NCI-H226 (cell line): ENCODE measurements around the gene GJC2.
"Not testable (repeated sequence)": the region's sequence is repeated elsewhere in the genome, so short reads cannot be mapped to it uniquely, and the experiment has no call there.

ENCODE experiments used
- DNase-seq: peaks from one replicate; pipeline ENCODE4 v3.0.0-alpha.2; 2015

GJC2 gene

DNA sequence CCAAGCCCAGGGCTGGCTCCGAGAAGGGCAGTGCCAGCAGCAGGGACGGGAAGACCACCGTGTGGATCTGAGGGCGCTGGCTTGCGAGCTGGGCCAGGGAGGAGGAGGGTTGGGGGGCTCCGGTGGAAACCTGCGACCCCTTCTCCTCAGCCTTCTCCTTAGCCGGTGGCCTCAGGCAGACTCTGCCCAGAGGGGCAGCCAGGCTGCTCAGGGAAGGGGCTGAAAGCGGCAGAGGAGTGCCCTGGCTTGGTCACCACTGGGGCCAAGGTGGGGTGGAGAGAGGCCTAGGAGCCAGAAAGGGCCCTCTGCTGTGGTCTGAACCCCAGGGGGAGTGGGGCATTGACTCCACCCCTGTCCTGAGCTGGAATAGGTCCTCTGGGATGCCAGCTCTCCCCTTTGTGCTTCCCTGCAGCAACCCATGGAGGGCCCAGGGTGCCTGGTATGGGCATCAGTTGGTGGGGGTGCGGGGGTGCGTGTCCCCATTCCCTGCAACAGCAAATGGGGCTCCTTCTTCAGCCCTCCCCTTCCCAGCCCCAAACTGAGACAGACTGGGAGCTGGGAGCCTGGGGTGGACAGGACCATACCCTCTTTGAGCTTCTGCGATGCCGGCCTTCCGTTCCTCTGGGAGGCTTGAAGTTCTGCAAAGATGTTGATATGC, 9.4 kb downstream of the GJC2 start:
- DNase-seq: no peak

DNA sequence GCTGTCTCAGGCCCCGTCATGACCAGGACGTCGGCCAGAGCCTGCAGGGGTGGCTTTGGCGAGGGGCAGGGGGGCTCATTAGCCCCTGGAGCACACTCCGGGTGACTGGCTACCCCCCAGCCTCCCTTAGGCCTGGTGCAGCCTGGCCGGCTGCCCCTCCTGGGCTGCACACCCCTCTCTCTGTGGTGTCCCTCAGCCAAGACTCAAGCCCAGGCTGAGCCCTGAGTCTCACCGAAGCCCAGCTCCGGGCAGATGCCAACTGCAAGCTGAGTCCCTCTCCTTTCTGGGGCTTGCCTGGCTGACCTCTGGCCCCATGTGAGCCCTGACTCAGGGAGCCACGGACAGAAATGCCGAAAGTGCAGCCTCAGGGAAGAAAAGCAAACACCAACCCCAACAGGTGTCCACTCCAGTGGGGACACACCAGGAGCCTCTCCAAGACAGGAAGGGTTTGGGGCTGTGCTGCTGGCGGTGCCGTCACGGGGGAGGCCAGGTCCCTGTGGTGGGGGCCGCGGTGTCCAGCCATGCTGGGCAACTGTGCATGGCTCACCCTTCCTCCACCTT, 10.6 kb downstream of the GJC2 start:
- DNase-seq: no peak

GRCh38 chr1:228161362-228161761, 11.6 kb downstream of the GJC2 start:
- peak; percentile 34 for DNase-seq

DNA sequence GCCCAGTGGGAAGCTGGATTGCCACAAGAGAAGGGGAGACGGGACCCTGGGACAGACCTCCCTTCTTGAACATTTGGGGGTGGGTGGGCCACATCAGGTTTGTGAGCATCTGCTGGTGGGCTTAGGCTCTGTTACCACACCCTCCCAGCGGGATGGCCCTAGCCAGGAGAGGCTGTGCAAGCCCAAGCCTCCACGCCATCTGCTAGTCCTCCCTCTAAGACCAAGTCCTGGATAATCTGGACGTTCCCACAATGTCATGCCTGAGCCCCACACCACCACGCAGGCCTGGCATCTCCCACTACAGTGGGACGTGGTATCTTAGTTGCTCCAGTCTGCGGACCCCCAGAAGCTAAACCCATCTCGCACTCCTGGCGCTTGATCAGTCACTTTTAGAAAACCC, 12.1 kb downstream of the GJC2 start:
- DNase-seq: no peak

DNA sequence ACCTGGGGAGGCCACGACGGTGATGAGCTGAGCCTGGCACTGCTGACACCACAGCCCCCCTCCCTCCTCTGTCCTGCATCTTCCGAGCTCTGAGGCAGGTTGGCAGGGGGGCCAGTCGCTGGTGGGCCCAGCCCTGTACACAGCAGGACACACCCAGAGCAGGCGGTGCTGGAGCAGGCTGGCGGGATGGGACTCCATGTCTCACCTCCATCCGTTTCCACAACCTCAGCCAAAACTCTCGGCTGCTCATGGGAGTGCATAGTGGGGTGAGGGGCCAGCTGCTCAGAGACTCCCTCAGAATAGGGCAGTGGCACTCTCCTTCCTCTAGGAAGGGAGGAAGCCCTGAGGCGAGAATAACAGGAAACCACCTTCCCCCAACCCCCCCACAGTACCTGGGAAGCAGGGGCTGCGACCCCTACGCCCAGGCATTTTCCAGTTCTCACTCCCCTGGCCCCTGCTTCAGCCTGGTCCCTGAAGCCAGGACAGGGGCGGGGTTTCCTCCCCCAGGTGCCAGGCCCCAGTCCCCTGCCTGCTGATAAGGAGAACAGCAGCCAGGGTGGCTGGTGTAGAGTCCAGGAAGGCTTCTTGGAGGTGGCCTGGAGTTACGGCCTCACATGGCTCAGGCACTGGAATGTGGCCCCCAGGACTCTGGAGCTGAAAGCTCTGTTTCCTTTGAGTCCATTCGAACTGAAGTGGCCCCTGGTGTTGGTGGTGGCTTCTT, 12.7 kb downstream of the GJC2 start:
- peak; percentile 73 for DNase-seq

- DNase-seq: peak; percentile 68
Observed at GRCh38 chr1:228163007-228163753, 13.4 kb downstream of the GJC2 start.

DNA sequence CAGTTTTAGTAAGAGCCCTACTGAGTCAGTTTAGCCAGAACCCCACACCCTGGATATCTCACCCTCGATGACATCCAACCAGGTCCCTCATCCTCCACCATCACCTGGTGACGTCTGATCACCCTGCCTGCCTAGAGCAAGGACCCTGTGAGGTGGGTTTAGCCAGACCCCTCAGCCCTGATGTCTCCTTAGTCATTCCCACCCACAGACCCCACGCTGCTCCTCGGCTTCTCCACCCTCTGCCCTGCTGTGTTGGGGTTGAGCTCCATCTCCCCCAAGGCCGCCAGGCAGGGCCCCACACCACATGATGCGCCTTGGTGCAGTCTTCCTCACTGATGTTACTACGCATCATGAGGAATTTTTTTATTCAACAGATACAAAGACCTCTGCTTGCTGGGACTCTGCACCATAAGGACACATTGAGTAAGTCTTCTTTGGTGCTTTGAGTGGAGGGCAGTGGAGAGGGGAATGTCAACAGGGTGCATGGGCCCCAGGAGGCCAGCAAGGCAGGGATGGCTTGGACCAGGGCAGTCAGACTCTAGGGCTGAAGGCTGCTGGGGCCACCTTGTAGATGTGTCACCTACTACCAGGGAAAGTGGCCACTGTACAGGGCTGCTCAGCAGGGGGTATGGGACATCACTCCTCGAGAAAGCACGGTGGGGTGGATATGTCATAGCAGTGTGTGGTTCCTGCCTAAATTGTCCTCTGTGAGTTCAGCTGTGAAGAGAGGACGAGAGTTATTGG, 14.2 kb downstream of the GJC2 start:
- DNase-seq: no peak

- DNase-seq: no peak
Observed at GRCh38 chr1:228164561-228165371, 15.0 kb downstream of the GJC2 start.

DNA sequence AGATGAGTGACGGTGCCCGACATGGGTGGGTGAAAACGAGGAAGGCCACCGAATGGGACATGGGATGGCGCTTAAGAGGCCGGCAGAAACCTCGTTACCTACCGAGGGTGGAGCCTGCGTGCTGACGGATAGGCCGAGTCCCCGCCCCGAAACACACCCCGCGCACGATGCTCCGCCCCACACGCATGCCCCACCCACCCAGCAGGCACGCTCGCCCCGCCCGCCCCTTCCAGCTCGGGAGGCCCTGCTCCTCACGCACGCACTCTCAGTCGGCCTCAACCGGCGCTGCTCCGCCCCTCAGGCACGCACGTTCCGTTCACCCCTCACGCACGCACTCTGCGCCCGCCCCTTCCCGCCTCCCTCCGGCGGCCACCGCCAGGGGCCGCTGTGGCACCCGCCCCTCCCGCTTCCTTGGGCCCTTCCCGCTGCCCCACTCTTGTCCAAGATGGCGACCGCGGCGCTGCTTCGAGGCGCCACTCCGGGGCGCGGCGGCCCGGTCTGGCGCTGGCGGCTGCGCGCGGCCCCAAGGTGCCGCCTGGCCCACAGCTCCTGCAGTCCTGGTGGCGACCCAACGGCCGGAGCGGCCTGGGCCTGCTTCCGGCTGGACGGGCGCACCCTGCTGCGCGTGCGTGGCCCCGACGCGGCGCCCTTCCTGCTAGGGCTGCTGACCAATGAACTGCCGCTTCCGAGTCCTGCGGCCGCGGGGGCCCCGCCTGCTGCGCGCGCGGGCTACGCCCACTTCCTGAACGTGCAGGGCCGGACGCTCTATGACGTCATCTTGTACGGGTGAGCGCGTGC, 15.8 kb downstream of the GJC2 start, which contains the start of gene IBA57:
TSS of gene IBA57 (plus strand) at position 433 of the 798 bp plus-strand sequence. CDS start at position 446, 13 bp downstream.
- peak; percentile 82 for DNase-seq

DNA sequence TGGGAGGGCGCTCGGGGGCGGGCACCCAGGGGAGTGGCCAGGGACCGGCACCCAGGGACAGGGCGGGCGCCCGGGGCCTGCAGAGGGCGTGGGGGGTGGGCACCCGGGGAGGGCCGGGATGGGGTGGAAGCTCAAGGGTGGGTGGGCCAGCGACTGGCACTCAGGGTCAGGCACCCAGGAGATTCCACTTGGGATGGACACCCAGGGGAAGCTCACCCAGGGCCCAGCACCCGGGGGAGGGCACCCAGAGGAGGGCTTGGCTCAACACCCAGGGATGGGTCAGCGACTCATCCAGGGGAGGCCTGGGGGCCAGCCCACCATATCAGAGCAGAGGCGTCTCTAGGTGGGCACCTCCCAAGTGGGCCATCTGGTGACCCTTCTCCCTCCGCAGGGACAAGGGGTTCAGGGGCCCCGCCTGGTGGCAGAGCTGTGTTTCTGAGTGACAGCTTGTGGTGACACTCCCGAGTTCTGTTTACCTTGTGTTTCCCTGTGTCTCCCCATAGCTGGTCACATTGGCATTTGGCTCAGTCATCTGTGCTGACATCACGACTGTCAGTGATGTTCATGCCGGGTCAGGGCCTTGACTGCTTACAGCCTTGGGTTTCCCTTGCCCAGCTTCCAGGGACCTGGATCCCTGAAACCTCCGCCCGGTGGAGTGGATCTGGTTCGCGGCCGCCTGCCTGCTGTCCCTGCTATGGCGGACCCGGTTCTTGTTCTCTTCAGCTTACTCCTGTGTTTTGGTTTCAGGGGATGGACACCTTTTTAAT, 16.6 kb downstream of the GJC2 start:
- peak; percentile 12 for DNase-seq

DNA sequence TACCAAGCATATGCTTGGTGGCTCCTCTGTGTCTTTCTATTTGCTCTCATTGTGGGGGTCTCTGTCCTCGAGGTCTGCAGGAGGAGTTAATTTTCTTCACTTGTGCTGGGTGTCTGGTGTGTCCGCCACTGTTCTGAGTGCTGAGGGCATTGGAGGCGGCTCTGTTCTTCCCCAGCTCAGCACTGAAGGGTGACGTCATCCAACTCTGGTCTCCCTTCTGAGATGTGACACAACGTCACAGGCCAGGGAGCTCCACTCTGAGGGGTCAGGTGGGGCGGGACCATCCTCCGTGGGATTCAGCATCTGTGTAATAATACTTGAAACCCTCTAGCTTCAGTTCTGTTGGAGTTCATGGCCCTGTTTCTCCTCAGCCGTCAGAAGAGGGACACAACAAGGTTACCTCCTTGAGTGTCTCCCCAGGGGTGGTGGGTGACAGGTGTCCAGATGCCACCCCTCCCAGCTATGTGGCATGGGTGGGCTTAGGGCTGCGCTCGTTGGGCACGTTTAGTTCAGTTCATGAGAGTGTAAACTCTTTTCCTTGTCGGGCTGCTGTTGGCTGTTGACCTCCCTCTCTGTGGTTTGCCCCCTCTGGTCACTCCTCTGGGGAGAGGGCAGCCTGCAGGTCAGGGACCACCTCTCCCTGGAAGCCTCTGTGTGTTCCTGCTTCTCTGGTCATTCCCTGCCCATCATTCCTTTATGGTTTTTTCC, 19.0 kb downstream of the GJC2 start:
- DNase-seq: no peak

GRCh38 chr1:228169345-228169744, 19.6 kb downstream of the GJC2 start:
- DNase-seq: no peak

DNA sequence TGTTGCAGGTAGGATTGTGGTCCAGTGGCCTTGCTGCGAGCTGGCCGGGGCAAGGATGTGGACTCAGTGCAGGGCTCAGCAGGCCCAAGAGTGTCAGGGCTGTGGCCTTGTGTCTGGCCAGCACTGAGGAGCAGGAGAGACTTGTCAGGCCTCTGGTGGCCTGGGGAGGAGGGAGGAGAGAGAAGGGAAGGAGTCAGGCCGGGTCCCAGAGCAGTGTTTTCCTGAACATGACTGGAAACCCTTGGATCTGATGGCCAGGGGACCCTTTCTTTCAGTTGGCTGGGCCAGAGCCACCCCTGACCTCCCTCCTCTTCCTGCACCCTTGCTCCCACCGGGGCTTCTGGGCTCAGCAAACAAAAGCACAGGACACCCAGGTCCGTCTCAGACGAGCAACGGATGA, 20.9 kb downstream of the GJC2 start:
- DNase-seq: no peak

DNA sequence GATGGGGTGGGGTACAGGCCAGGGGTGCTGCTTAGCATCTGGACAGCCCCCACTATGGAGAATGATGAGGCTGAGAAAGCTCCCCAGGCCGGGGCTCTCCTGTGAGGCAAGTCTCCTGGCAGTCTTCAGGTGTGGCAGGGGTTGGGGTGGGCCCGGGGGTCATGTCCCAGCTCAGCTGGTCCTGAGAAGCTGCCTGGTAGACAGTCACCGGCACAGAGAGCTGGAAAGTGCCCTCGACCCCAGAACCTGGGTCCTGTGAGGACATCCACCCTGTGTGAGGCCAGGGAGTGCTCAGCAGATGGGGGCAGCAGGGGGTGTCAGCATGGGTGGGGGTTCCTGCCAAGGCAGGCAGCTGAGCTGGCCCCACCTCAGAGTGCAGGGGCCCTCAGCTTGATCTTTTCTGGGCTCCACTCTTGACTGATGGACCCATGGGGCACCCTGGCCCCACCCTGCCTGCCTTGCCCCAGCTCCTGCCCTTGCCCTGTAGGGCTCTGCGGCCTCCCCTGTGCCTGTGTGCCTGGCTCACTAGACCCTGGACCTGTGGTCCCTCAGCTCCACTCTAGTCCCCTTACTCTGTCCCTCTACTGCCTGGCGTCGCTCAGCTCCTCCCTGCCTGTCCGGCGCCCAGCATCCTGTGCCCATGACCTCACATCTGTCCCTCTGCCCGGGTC, 21.6 kb downstream of the GJC2 start:
- DNase-seq: no peak

DNA sequence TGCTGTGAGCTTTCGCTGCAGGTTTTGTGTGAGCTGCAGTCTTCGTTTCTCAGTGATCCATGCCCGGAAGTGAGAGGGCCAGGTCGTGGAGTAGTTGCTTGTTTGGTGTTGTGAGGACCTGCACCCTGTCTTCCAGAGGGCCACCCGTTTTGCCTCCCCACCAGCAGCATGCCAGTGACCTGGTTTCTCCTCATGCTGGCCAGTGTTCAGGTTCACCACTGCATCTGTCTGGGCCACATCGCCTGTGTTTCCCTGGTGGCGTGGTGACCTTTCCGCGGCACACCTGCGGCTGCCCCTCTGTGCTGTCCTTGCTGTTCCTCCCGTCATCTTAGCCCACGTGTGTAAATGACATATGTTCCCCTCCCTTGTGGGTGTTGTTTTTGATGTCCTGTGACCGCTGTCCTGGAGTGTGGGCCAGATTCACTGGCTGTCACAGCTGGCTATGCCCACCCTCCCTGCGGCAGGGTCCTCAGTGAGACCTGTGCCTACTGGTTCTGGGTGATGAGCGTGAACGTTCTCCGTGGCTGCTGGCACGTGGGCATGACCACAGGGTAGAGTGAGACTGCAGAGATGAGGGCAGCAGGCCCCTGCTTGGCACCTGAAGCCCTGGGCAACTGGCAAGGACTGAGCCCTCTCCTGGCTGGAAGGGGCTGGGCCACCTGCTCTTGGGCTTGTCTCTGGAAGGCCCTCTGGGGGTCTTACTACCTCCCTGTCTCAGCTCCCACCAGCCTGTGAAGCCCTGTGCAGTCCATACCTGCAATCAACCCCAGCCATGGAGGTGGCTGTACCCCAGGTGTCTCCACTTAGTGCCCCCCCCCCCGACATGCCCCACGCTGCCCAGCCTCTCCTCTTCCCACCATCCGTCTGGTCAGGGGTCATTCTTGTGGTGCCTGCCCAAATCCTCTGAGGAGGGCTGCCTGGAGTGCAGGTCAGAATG, 23.1 kb downstream of the GJC2 start:
- no peak for DNase-seq

DNA sequence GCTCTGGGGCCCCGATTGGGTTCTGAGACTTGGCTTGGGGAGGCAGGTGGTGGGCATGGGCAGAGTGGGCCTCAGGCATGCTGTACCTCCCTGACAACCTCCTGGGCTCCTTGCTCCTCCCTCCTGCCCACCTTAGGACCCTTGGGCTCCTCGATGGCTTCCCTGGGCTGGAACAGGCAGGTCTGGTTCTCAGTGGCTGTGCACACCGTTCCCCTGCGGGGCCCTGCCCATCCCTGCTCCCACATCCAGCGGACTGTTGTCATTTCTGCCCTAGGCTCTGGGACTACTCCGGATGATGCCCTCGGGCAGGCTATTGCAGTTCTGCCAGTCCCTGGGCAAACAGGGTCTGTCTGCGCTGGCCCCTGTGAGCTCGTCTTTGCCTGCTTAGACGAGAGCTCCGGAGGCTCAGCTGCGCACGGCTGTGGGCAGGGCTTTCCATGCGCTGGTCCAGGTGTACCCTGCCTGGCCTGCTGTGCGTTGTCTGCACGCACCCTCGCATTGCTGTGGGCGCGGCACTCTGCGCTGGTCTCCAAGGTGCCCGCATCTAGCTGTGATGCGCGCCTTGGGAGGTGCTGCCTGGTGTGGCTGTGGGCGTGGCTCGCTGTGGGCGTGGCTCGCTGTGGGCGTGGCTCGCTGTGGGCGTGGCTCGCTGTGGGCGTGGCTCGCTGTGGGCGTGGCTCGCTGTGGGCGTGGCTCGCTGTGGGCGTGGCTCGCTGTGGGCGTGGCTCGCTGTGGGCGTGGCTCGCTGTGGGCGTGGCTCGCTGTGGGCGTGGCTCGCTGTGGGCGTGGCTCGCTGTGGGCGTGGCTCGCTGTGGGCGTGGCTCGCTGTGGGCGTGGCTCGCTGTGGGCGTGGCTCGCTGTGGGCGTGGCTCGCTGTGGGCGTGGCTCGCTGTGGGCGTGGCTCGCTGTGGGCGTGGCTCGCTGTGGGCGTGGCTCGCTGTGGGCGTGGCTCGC, 24.1 kb downstream of the GJC2 start:
- DNase-seq: not testable (repeated sequence)
